CD4-positive, alpha-beta T cell treated with Interleukin-15 for 4 hours (primary cell): ENCODE data around the gene ZNF865.

Source experiments
- DNase-seq: peaks from one replicate; pipeline ENCODE4 v3.0.0-alpha.2; 2020; ENCODE audit warnings: low spot score

Gene ZNF865

DNA sequence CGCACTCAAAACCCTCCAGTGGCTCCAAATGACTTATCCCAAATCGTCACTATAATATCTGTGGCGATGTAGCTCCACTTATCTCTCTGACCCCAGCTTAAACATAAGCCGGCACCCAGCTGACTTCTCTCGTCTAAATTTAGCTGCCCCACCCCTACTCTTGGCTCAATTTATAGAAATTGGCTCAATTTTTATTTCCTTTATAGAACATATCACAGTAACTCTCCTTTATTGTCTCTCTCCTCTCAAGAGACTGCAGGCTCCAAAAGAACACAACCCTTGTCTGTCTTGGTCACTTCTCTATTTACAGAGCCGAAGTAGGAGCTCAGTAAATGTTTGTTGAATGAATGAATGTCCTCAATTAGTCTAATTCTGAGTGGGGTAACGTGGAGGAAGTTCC, 18.1 kb downstream of the ZNF865 start:
- no peak for DNase-seq

DNA sequence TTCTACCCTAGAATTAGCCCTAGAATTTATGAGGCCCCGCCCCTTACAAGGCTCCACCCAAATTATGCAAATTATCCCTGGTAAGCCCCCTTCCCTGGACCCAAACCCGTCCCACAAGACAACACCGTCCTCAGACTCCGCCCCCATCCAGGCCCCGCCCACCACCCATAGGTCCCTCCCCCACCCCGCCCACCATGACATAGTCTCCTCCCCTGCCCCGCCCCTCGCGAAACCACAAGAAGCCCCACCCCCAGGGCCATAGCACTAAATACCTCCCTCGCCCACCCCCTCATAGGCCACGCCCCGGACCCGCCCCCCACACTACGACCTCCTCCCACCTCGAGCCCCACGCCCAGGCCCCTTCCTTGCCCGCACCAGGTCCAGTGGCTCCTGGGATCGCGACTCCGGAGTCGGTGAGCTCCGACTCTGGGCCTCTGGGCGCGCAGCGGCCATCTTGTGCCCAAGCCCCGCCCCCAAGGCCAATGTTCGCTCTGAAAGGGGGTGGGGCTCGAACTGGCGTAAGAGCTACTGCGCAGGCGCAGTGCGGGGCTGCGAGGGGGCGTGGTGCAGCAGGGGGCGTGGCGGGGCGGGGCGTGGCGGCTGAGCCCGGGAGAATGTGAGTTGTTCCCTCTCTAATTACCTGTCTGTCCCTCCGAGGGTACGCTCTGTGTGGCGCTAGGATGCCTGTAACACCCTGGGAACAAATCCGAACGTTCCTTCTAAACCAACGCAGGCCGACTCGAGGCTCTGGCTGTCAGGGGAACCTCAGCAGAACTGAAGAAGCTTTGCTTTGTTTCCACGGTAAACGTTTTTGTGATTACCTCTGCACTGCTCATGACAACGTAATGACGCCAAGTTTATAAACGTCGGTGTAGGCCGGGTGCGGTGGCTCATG, 18.9 kb downstream of the ZNF865 start, which contains the start of gene ZNF784:
Gene ZNF784 (minus strand): TSS at position 458 of the 895 bp plus-strand sequence. CDS start 5 bp downstream, at position 453.
- peak; percentile 90 for DNase-seq

DNA sequence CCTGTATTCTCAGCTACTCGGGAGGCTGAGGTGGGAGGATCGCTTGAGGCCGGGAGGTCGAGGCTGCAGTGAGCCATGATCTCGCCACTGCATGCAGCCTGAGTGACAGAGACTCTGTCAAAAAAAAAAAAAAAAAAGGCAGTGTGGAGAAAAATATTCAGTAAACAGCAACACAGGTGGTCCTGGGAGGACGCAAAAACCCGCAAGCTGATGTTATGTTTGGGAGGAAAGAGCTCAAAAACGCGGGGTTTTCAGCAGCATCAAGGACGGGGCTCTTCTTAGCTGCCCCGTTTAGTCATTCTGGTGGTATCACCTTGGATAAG, 19.5 kb downstream of the ZNF865 start:
- DNase-seq: no peak

DNA sequence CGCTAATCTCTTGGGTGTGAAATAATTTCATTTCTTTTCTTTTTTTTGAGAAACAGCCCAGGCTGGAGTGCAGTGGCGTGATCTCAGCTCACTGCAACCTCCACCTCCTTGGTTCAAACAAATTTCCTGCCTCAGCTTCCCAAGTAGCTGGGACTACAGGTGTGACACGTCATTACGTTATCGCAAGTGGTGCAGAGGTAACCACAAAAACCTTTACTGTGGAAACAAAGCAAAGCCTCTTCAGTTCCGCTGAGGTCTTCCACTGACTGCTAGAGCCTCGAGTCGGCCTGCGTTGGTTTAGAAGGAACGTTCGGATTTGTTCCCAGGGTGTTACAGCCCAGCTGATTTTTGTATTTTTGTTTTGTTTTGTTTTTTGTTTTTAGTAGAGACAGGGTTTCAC, 20.9 kb downstream of the ZNF865 start:
- DNase-seq: peak; percentile 73

DNA sequence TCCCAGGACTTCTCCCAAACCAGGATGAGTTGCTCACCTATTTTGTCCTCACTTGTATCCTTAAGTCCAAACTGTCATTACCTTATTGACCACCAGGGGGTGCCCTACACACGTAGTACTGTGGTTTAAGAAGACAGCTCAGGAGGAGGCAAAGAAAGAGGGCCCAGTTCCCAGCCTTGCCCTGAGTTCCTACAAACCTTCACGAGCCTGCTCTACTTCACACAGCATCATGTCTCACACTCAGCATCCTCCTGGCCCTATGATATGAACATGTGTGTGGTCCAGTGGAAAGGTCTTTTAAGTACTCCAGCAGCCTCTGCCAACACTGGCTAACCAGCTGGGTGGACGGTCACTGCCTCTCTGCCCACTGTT, 27.0 kb downstream of the ZNF865 start:
- peak; percentile 94 for DNase-seq

DNA sequence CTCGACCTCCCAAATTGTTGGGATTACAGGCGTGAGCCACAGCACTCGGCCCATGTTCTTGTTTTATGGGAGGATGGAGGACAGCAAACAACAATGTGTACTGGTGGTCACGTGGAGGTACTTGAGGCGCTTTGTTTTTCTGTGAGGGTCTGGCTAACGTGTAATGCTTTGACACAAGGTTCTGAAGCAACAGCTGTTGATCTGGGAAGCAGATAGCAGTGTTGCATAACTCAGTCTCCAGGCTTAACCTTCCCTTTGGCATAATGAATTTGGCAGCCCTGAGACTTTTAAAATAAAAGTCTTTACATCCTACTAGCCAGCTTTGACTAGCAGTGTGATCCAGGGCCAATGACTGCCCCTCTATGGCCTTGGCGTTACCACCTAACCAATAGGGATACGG, 28.4 kb downstream of the ZNF865 start:
- no peak for DNase-seq

DNA sequence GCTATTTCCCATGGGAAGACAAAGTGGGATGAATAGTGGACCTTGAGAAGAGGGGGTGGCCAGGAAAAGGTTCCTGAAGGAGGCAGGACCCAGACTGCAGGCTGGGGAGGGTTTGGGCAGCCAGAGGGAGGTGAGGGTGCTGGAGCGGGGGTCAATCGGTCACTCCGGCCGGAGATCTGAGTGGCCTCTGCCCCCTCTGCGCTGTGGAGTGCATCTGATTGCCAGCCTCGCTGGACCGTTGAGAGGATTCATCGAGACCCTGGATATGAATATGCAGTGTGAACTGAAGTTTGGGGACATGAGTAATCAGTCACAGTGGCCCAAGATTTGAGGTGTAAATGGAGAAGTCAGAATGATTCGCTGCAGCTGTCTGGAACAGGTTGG, 29.9 kb downstream of the ZNF865 start:
- no peak for DNase-seq

DNA sequence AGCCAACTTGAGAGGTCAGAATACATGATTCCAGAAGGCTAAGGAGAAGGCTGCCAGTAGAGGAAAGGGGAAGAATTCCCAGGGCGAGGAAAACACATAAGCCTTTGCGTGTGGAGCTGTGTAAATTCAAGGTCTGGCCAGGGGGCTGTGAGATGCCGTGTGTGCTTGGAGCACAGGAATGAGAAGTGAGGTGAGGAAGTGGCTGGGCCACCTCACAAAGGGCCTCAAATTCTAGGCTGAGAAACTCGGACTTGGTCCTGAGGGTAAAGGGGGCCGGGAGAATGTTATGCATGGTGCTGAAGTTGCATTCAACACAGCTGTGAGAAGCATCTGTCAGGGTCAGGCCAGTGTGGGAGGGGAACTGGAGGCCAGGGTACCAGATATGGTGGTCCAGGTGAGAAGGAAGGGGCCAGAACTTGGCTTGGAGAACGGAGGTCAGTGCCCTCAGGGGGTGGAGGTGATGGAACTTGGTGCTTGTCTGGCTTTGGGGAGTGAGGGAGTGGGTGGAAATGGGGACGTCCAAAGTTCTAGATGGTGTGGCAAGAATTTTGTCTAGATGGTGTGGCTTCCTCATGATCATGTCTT, 30.5 kb downstream of the ZNF865 start:
- no peak for DNase-seq

DNA sequence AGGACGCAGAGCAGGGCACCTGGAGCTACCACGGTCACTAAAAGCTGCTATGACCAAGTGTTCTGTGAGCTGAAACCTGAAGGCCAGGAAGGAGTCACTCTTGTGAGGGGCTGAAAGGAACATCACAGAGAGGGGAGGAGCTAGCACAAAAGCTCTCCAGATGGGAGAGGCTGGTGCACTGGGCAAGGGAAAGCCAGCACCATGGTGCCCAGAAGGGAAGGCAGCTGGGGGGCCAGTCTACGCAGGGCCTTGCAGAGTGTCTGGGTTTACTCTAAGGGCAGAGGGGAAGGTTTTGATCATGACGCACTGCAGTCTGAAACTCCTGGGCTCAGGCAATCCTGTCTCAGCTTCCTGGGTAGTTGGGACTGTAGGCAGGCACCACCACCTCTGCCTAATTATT, 31.3 kb downstream of the ZNF865 start:
- no peak for DNase-seq

DNA sequence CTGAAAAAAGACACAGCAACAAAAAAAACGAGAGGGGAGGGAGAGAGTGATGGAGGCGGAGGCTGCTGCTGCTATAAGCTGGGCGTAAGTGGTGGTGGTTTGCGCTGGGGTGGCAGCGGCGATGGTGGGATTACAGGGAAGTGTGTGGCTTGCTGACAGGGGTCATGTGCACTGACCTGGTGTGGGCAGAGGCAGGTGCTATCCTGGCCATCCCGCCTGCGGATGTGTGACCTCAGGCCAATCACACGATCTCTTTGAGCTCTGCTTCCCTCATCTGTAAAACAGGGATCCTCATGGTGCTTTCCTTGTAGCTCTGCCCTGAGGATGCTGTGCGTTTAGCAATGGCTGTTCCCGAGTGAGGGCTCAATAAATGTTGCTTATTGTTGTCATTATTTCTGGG, 32.1 kb downstream of the ZNF865 start:
- DNase-seq: no peak

DNA sequence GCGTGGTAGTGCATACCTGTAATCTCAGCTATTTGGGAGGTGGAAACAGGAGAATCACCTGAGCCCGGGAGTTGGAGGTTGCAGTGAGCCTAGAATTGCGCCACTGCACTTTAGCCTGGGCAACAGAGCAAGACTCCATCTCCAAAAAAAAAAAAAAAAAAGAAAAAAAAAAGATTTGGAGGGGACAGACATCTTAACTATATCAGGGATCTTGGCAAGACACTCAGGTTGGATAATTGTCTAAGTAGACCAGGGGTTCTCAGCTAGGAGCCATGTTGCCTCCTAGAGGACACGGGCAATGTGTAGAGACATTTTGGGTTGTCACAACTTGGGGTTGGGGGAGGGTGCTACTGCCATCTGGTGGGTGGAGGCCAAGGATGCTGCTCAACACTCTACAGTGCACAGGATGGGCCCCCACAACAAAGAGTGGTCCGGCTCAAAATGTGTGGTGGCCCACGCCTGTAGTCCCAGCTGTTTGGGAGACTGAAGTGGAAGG, 33.5 kb downstream of the ZNF865 start:
- DNase-seq: peak; percentile 70

DNA sequence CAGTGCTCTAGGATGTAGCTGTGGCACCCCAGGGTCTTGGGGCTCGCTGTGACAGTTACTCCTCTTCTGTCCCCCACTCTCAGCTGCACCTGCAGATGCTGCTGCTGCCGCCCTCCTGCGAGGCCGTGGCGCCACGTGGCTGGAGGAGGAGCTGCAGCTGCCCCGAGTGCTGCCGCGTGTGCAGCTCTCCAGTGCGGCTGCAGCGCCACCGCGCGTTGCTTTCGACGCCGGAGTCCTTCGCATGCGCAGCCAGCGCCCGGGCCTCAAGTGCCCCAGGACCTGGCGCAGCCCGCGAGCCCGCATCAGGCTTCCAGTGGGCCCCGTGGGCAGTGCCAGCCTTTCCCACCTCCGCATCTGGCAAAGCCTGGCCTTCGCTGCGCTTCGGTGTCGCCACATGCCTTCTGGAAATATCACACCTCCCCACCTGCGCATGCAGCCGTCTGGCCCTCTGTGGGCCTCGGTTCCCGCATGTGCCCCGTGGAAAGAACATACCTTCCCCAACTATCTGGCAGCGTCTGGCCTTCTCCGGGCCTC, 34.7 kb downstream of the ZNF865 start:
- DNase-seq: peak; percentile 72

DNA sequence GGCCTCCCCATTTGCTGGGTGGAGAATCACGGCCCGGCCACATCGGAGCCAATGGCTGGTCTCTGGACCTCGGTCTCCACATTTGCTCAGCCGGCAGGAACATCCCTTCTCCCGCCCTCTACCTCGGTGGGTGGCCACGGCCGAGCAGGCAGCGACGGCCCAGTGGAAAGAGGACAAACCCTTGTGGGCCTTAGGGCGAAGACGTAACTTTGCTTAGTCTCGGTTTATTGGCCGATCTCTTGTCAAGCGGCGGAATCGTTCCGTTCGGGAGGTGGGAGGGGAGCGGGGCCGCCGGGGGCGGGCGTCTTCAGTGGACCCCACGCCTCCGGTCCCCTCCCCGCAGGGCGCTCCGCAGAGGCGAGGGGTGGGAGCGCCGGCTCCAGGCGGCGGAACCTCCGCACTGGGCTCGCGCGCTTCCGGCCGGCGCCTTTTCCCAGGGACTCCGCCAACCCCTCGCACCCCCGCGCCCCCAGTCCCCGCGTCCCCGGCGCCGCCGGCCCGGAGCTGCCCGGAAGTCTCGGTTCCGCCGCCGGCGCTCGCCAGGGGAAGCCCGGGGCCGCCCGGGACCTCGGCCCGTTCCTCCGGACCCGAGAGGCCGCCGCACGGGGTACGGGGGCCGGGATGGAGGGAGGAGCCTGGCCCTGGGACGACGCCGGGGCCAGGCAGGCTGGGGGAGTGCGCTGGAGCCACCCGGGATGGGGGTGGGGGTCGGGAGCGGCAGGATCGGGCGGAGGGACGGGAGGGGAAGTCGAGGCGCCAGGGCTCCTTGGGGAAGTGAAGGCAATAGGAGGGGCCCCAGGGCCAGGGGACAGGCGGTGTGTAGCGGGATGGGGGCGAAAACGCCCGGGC, 35.4 kb downstream of the ZNF865 start, which contains the start of gene ZNF580:
Gene ZNF580 (plus strand): TSS at position 426 of the 849 bp plus-strand sequence. CDS start 1,507 bp downstream, outside the sequence.
- DNase-seq: peak; percentile 53

DNA sequence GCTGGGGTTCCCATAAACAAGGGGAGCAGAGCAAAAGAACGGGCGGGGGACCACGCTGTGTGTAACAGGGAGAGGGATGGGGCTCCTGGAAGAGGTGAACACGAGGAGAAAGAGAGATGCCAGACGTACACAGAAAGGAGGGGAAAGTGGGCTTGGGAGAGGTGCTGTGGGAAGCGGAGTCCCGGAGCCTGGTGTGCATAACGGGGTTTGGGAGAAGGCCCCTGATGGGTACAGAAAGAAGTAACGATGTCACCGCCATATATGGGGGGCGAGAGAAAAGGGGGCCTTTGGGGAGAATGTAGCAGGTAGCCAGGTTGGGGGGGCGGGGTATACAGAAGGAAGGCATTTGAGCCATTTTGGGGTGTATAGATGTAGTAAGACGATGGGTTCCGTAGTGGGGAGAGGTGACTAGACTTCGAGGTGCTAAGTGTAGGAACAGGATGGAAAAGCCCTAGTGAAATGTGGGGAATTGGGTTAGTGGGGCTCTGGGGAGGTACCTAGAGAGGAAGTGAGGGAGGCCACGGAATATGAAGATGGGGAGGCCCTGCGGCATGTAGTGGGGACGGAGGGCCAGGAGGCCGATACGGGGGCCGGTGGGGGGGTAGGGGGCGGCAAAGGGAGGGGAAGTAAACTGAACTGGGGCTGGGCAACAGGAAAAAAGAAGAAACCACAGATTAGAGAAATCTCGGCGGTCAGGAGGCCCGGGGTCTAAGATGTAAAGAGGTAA, 36.1 kb downstream of the ZNF865 start:
- peak; percentile 26 for DNase-seq

DNA sequence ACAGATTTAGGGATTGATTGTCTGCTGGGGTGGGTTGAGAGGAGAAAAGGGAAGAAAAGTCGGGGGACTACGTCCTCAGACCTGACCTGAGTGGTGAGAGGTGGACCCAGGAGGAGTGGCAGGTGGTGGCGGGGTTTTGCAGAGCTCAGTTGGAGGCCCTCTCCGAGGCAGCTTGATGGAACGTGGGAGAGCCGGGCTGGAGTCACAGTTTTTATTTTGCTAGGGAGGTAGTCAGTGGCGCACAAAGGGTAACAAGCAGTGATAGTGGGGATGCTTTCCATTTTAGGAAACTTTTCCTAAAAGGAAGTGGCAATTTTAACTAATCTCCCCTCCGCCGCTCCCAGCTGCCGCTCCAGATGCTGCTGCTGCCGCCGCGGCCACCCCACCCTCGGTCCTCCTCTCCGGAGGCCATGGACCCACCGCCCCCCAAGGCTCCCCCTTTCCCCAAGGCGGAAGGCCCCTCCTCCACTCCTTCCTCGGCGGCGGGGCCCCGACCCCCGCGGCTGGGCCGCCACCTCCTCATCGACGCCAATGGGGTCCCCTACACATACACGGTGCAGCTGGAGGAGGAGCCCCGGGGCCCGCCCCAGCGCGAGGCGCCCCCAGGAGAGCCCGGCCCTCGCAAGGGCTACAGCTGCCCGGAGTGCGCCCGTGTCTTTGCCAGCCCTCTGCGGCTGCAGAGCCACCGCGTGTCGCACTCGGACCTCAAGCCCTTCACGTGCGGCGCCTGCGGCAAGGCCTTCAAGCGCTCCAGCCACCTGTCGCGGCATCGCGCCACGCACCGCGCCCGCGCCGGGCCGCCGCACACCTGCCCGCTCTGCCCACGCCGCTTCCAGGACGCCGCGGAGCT, 36.9 kb downstream of the ZNF865 start:
- DNase-seq: no peak

DNA sequence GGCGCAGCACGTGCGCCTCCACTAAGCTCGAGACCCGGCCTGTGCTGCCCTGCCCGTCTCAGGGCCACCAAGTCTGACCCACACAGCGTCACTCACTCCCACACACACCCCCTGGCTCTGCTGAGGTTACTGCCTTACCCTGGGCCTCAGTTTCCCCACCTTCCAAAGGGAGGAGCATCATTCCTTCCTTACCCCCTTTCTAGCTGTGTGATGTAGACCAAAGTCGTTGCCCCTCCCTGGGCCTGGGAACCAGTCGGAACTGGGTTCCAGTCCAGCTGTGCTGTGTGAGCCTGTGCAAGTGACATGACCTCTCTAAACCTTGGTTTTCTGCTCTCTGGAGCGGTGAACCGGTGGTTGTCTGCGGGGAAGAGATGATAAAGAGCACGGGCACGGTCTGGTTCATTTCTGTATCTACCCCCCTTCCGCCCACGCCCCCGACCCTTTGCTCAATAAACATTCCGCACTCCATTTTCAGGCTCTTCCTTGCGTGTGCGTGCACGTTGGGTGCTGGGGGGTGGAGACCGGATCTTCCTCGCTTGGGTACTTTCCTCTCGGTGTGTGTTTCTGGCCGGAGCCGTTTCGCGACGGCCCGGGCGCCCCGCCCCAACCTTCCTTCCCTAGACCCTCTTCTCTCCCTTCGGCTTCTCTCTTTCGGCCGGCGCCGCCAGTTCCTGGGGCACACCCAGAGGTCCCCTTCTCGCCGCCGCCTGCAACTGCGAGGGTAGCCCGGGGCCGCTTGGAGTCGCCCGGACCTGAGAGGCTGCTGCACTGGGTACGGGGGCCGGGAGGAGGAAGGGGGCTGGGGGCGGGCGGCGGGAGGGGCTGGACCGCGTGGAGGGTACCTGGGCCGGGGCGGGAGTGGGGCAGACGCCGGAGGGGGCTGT, 37.8 kb downstream of the ZNF865 start, which contains the start of gene ZNF581:
Gene ZNF581 (plus strand): TSS at position 647 of the 884 bp plus-strand sequence. CDS start 923 bp downstream, outside the sequence.
- peak; percentile 81 for DNase-seq

DNA sequence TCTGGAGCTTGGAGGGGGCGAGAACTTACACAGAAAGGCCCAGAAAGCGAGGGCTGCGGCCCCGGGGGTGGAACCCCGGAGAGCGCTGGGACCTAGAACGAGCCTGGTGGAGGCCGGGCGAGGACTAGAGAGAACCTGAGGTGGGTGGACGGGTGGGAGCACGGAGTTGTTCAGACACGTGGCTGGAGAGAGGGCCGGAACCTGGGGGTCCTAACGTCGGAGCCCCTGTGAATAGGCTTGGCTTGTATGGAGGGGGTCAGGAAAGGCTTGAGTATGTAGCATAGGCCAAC, 38.4 kb downstream of the ZNF865 start:
- no peak for DNase-seq

DNA sequence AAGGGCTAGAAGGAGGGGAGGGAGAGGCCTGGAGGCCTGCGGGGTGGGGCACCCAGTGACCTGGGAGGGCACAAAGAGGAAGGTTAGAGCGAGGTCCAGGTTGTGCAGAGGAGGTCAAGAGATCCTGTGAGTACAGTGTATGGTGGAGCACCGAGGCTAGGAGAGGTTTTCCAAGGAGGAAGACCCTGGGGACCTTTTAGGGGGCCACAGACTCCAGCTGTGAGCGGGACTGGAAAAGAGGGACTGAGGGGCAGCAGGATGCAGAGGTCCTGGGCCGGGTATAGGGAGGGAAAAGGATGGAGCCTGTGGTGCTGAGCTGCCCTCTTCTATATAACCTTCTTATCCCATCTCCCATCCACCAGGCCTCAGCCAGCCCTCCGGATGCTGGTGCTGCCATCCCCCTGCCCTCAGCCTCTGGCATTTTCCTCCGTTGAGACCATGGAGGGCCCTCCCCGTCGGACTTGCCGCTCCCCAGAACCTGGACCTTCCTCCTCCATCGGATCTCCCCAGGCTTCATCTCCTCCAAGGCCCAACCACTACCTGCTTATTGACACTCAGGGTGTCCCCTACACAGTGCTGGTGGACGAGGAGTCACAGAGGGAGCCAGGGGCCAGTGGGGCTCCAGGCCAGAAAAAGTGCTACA, 38.9 kb downstream of the ZNF865 start:
- DNase-seq: no peak
